Thyroid gland (tissue), 4 donors: ENCODE results near the gene NRN1L.

Experiments used
- CTCF ChIP-seq, 6 experiments: fragments of 200-600 bp in 3 of 6; fragments of 450-650 bp in 3 of 6; sonication (generic) in 3 of 6; IDR thresholded peaks; one replicate each; pipeline ENCODE4 v1.5.1; 2016 to 2019; ENCODE audit warnings: antibody characterized with exemption in 6 of 6, mild to moderate bottlenecking in 2 of 6, inconsistent platforms in 1 of 6, moderate library complexity in 1 of 6
- POLR2A ChIP-seq, 2 donors: fragments of 450-650 bp; IDR thresholded peaks; one replicate each; pipeline ENCODE4 v1.6.1; 2017; ENCODE audit warnings: antibody characterized with exemption in 2 of 2, mild to moderate bottlenecking in 2 of 2, moderate library complexity in 1 of 2

DNA sequence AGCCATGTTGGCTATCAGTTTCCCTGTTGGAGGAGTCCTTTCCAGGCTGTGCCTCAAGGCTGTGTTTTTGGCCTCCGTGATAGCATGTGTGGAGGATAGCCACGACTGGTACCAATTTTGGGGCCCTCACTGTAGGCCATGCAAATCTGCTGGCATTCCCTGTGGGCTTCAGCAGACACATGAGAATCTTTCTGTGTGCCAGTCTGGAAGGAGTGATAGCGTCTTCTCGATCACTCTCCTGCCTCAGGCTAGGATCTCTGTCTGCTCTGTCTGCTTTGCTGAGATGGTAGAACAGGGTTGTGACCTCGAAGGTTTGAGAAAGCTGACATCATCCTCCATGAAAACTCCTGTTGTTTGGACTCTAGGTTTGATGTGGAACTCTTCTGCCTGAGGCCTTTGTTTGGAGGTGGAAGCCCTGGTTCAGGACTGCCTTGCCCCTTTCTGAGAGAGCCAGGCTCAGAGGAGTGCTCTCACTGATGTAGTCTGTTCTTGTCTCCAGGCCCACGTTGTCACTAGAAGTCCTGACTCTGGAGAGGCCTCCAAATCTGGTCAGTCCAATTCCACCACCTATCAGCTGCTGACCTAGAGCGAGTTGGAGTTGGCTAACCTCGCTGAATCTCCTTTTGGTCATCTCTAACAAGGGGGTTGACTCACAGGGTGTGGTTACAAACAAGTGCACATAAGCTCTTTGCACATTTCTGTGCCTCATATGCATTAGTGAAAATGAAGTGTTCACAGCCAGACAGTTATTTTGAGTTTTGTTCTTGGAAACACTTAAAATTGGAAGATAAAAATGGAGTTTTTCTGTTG lies 23.9 kb upstream of the NRN1L start:
- TF ChIP-seq CTCF (IDR thresholded peaks at IDR 0.05) = no peak
- TF ChIP-seq POLR2A (IDR thresholded peaks at IDR 0.05) = no peak
